ENCODE measurements around the gene MPHOSPH10.

GRCh38 chr2:71129114-71129901, 1.1 kb upstream of the MPHOSPH10 start:
- no peak for TF ChIP-seq EP300 (conservative IDR thresholded peaks at IDR 0.05; ENCODE audit: poor library complexity, severe bottlenecking)
- TF ChIP-seq EZH2 (IDR thresholded peaks at IDR 0.05; ENCODE audit: borderline replicate concordance, insufficient read depth, low read length, poor library complexity, severe bottlenecking): no peak
- TF ChIP-seq CTCF (IDR thresholded peaks at IDR 0.05; ENCODE audit: poor library complexity, severe bottlenecking): no peak
- peak; percentile 41 for TF ChIP-seq MXI1 (conservative IDR thresholded peaks at IDR 0.05; ENCODE audit: poor library complexity, severe bottlenecking)
- TF ChIP-seq POLR2AphosphoS5 (IDR thresholded peaks at IDR 0.05): no peak
- TF ChIP-seq RAD21 (conservative IDR thresholded peaks at IDR 0.05): no peak
